ENCODE measurements around the gene TNPO3. TPM values are rescaled to one million over a fixed set of nuclear protein-coding genes. Genes with fewer than 3 reads are reported as not detected.
A peak's percentile ranks its signal among the peaks of the same experiment; 100 is the strongest.

The TNPO3 gene
- total and polyA plus RNA-seq, 10 of the 15 experiments (the other 5 are each of a cell fraction or from before 2014, with no cell fraction given), result 17.6 to 91.8 (median 65.9) TPM

GRCh38 chr7:129095258-129095657, 40.3 kb upstream of the TNPO3 start (continued):
- TF ChIP-seq IKZF2 (IDR thresholded peaks at IDR 0.05) (peak; percentile 30 to 63; a peak in 3 of 4 replicates), SRF (IDR thresholded peaks at IDR 0.05; ENCODE audit: low read depth in 2 of 2, low read length in 2 of 2) (peak in 1 of 2 experiments; percentile 54; a peak in 1 of 4 replicates), ZNF24 (IDR thresholded peaks at IDR 0.05) (peak; percentile 80), KDM1A (IDR thresholded peaks at IDR 0.05; ENCODE audit: borderline replicate concordance) (no peak), GABPA (IDR thresholded peaks at IDR 0.05; ENCODE audit: low read depth) (peak; percentile 62; the same call in 1 of the 2 replicates), RELB (IDR thresholded peaks at IDR 0.05; ENCODE audit: low read depth) (no peak), CREB1 (IDR thresholded peaks at IDR 0.05; ENCODE audit: low read depth) (peak; percentile 74), DPF2 (IDR thresholded peaks at IDR 0.05) (0 out of 2 replicates have a peak, but pooled peaks have one; percentile 17), ZSCAN29 (IDR thresholded peaks at IDR 0.05) (no peak), SMC3 (IDR thresholded peaks at IDR 0.05; ENCODE audit: borderline replicate concordance, low read length) (no peak), ZZZ3 (IDR thresholded peaks at IDR 0.05; ENCODE audit: control insufficient read depth, insufficient read length, low read depth) (no peak), CHD1 (IDR thresholded peaks at IDR 0.05; ENCODE audit: low read depth, low read length) (no peak), NR2C1 (IDR thresholded peaks at IDR 0.05) (no peak), JUND (IDR thresholded peaks at IDR 0.05; ENCODE audit: low read depth, low read length) (no peak), IRF4 (IDR thresholded peaks at IDR 0.05; ENCODE audit: low read depth, low read length) (0 out of 2 replicates have a peak, but pooled peaks have one; percentile 19), PML (IDR thresholded peaks at IDR 0.05; ENCODE audit: low read length) (0 out of 2 replicates have a peak, but pooled peaks have one; percentile 67), USF2 (IDR thresholded peaks at IDR 0.05; ENCODE audit: borderline replicate concordance, low read depth, low read length) (no peak), CREM (IDR thresholded peaks at IDR 0.05; ENCODE audit: low read depth) (peak; percentile 80), RUNX3 (IDR thresholded peaks at IDR 0.05; ENCODE audit: low read length) (peak; percentile 95), STAT3 (IDR thresholded peaks at IDR 0.05; ENCODE audit: low read depth, low read length) (no peak), BCL11A (IDR thresholded peaks at IDR 0.05; ENCODE audit: low read depth, low read length) (no peak; the same call in 1 of the 2 replicates)
- TF ChIP-seq, protein P1, sequence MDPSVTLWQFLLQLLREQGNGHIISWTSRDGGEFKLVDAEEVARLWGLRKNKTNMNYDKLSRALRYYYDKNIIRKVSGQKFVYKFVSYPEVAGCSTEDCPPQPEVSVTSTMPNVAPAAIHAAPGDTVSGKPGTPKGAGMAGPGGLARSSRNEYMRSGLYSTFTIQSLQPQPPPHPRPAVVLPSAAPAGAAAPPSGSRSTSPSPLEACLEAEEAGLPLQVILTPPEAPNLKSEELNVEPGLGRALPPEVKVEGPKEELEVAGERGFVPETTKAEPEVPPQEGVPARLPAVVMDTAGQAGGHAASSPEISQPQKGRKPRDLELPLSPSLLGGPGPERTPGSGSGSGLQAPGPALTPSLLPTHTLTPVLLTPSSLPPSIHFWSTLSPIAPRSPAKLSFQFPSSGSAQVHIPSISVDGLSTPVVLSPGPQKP (IDR thresholded peaks at IDR 0.05; ENCODE audit: low read depth, low read length), result no peak
- TF ChIP-seq, protein P2, sequence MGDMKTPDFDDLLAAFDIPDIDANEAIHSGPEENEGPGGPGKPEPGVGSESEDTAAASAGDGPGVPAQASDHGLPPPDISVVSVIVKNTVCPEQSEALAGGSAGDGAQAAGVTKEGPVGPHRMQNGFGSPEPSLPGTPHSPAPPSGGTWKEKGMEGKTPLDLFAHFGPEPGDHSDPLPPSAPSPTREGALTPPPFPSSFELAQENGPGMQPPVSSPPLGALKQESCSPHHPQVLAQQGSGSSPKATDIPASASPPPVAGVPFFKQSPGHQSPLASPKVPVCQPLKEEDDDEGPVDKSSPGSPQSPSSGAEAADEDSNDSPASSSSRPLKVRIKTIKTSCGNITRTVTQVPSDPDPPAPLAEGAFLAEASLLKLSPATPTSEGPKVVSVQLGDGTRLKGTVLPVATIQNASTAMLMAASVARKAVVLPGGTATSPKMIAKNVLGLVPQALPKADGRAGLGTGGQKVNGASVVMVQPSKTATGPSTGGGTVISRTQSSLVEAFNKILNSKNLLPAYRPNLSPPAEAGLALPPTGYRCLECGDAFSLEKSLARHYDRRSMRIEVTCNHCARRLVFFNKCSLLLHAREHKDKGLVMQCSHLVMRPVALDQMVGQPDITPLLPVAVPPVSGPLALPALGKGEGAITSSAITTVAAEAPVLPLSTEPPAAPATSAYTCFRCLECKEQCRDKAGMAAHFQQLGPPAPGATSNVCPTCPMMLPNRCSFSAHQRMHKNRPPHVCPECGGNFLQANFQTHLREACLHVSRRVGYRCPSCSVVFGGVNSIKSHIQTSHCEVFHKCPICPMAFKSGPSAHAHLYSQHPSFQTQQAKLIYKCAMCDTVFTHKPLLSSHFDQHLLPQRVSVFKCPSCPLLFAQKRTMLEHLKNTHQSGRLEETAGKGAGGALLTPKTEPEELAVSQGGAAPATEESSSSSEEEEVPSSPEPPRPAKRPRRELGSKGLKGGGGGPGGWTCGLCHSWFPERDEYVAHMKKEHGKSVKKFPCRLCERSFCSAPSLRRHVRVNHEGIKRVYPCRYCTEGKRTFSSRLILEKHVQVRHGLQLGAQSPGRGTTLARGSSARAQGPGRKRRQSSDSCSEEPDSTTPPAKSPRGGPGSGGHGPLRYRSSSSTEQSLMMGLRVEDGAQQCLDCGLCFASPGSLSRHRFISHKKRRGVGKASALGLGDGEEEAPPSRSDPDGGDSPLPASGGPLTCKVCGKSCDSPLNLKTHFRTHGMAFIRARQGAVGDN (IDR thresholded peaks at IDR 0.05), result peak; percentile 84
